ENCODE data around the gene PGP.

PGP gene

DNA sequence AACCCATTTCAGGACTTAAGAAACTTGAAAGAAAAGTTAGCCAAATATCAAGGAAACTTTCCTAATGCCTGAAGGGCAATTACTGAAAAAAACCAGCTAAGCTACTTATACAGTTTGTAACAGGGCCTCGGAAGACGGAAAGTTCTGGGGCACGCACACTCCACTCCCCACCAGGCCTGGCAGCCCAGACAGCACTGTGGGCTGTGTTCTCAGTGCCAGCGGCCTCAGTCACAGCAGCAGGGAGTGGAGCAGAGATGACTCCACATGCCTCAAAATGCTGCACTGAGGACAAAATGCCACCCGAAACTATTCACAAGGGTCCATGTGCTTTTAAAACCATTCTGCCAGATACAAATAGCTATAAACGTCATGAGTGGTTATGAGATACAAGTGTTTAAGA, 43.1 kb upstream of the PGP start:
- Histone ChIP-seq H3K27me3 (ENCODE audit: low read length) (no peaks in the 10 kb centered on the region), H3K27ac (ENCODE audit: low read depth, low read length) (no peak overlapping the region), H3K36me3 (ENCODE audit: low read length) (peaks cover 55% of the 10 kb centered on the region), H3K79me2 (ENCODE audit: insufficient read depth, low read length) (peaks cover 36% of the 10 kb centered on the region), H2AFZ (ENCODE audit: low read depth, low read length, severe bottlenecking) (no peak overlapping the region), H3K9ac (ENCODE audit: low read length) (no peak overlapping the region), H3K4me2 (ENCODE audit: low read depth, low read length, poor library complexity, severe bottlenecking) (no peak overlapping the region), H3K9me2 (replicated peaks; ENCODE audit: insufficient read depth, low read length) (no peaks in the 10 kb centered on the region), H3K9me3 (ENCODE audit: insufficient read depth, low read length) (no peaks in the 10 kb centered on the region), H3F3A (ENCODE audit: insufficient read depth) (peaks cover 26% of the 10 kb centered on the region), H3K4me3 (ENCODE audit: insufficient read depth, low read length, poor library complexity, severe bottlenecking) (no peak overlapping the region), H4K20me1 (ENCODE audit: low read depth, low read length) (0 out of 2 replicates have a peak, but pooled peaks cover 4% of the 10 kb centered on the region)
- TF ChIP-seq, protein P1, sequence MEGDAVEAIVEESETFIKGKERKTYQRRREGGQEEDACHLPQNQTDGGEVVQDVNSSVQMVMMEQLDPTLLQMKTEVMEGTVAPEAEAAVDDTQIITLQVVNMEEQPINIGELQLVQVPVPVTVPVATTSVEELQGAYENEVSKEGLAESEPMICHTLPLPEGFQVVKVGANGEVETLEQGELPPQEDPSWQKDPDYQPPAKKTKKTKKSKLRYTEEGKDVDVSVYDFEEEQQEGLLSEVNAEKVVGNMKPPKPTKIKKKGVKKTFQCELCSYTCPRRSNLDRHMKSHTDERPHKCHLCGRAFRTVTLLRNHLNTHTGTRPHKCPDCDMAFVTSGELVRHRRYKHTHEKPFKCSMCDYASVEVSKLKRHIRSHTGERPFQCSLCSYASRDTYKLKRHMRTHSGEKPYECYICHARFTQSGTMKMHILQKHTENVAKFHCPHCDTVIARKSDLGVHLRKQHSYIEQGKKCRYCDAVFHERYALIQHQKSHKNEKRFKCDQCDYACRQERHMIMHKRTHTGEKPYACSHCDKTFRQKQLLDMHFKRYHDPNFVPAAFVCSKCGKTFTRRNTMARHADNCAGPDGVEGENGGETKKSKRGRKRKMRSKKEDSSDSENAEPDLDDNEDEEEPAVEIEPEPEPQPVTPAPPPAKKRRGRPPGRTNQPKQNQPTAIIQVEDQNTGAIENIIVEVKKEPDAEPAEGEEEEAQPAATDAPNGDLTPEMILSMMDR (IDR thresholded peaks at IDR 0.05; ENCODE audit: insufficient read depth, low read length, poor library complexity, severe bottlenecking): no peak
- TF ChIP-seq EZH2phosphoT487 (conservative IDR thresholded peaks at IDR 0.05; ENCODE audit: low read length): no peak

DNA sequence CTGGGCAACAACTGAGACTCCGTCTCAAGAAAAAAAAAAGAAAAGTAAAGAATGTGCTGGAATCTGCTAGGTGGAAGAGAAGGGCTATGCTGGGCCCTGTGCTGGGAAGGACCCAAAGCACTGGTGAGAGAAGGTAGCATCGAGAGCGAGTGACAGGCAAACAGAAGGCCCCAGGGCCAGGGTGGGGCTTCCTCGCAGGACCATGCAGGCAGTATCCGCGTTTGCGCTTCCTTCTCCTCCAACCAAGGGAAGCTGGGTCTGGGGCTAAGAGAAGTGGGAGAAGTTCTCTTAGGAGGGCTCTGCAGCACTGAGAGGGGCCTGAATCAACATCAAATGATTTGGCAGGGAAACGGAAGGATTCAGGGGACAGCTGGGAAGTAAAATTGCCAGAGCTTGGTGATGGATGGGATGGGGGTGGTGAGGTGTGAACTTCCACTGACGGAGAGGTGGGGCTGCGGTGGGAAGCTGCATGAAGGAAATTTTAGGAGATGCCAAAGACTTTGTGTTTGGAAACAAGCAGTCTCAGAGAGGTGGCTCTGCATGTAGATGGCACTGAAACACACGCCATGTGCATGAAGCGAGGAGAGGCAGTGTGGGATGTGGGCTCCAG, 42.0 kb upstream of the PGP start:
- no peak overlapping the region for H3K4me3 ChIP-seq (ENCODE audit: insufficient read depth, low read length, poor library complexity, severe bottlenecking)
- peaks cover 37% of the 10 kb centered on the region for H3F3A ChIP-seq (ENCODE audit: insufficient read depth)
- peaks cover 27% of the 10 kb centered on the region; the same call in 1 of the 2 replicates for H3K79me2 ChIP-seq (ENCODE audit: insufficient read depth, low read length)
- H3K9me3 ChIP-seq (ENCODE audit: insufficient read depth, low read length): no peaks in the 10 kb centered on the region
- H3K27ac ChIP-seq (ENCODE audit: low read depth, low read length): no peak overlapping the region
- H3K4me2 ChIP-seq (ENCODE audit: low read depth, low read length, poor library complexity, severe bottlenecking): no peak overlapping the region
- no peak overlapping the region for H2AFZ ChIP-seq (ENCODE audit: low read depth, low read length, severe bottlenecking)
- 0 out of 2 replicates have a peak, but pooled peaks cover 4% of the 10 kb centered on the region for H4K20me1 ChIP-seq (ENCODE audit: low read depth, low read length)
- no peak overlapping the region for H3K9ac ChIP-seq (ENCODE audit: low read length)
- TF ChIP-seq, protein P1 (IDR thresholded peaks at IDR 0.05; ENCODE audit: insufficient read depth, low read length, poor library complexity, severe bottlenecking): no peak
- TF ChIP-seq EZH2phosphoT487 (conservative IDR thresholded peaks at IDR 0.05; ENCODE audit: low read length): no peak
- no peaks in the 10 kb centered on the region for H3K27me3 ChIP-seq (ENCODE audit: low read length)
- H3K9me2 ChIP-seq (replicated peaks; ENCODE audit: insufficient read depth, low read length): no peaks in the 10 kb centered on the region
- peaks cover 44% of the 10 kb centered on the region for H3K36me3 ChIP-seq (ENCODE audit: low read length)

DNA sequence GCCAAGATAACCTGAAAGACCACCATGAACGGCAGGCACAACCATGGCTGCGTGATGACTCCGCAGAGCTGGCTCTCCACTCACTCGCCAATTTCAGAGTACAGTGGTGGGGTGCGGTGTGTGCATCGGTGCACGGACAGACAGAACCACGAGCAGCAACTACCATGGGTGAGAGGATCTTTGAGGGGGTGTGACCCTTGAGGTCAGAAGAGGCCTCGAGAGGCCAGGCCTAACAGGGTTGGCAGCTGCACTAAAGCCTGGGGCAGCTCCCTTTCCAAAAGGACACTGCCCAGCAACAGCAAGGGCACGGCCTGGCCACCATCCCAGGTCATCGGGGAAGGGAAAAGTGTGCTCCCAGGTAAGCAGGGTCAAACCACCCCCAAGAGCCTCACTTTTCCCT, 38.7 kb upstream of the PGP start:
- peaks cover 22% of the 10 kb centered on the region for H3K36me3 ChIP-seq (ENCODE audit: low read length)
- no peak overlapping the region for H3K4me3 ChIP-seq (ENCODE audit: insufficient read depth, low read length, poor library complexity, severe bottlenecking)
- no peaks in the 10 kb centered on the region for H3K9me3 ChIP-seq (ENCODE audit: insufficient read depth, low read length)
- 0 out of 2 replicates have a peak, but pooled peaks cover 4% of the 10 kb centered on the region for H4K20me1 ChIP-seq (ENCODE audit: low read depth, low read length)
- TF ChIP-seq EZH2phosphoT487 (conservative IDR thresholded peaks at IDR 0.05; ENCODE audit: low read length): no peak
- TF ChIP-seq, protein P1 (IDR thresholded peaks at IDR 0.05; ENCODE audit: insufficient read depth, low read length, poor library complexity, severe bottlenecking): no peak
- no peak overlapping the region for H3K4me2 ChIP-seq (ENCODE audit: low read depth, low read length, poor library complexity, severe bottlenecking)
- peaks cover 38% of the 10 kb centered on the region for H3F3A ChIP-seq (ENCODE audit: insufficient read depth)
- no peaks in the 10 kb centered on the region for H3K9me2 ChIP-seq (replicated peaks; ENCODE audit: insufficient read depth, low read length)
- peak overlapping the region; percentile 40; the same call in 1 of the 2 replicates for H3K27ac ChIP-seq (ENCODE audit: low read depth, low read length)
- H3K79me2 ChIP-seq (ENCODE audit: insufficient read depth, low read length): peaks cover 31% of the 10 kb centered on the region
- H3K9ac ChIP-seq (ENCODE audit: low read length): no peak overlapping the region
- H2AFZ ChIP-seq (ENCODE audit: low read depth, low read length, severe bottlenecking): no peak overlapping the region
- no peaks in the 10 kb centered on the region for H3K27me3 ChIP-seq (ENCODE audit: low read length)
